ENCODE data around the gene ULK1.

ULK1 gene

DNA sequence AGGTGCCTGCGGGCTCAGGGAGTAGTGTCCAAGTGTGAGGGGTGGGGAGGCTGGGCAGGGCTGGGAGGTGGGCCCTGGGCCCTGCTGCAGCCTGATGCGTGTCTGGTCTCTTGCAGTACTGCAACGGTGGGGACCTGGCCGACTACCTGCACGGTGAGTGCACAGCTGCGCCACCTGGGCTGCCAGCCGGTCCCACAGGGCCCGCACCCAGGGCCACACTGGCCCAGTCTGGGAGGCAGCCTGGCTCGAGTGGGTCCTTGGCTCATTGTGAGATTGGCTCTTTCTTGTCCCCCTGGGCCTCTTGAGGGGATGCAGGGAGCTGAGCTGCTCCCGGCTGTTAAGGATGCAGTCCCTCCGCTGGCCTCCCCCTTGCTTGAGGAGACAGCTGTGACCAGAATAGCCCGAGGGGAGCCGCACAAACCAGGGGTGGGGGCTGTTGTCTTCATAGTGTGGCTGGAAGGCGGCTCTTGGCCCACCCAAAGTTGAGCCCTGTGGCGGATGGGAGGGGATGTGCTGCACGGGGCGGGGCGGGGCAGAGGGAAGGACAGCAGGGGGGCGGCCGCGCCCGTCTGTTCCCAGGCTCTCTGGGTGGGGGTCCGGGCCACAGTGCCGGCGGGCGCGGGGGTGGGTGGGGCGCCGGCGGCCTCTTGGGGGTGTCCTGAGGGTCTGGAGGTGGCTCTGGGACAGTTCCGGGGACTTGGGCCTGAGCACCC is 13.1 kb downstream of the ULK1 start:
- DNase-seq (ENCODE audit: low read depth in 1 of 2, low spot score in 1 of 2): no peak

DNA sequence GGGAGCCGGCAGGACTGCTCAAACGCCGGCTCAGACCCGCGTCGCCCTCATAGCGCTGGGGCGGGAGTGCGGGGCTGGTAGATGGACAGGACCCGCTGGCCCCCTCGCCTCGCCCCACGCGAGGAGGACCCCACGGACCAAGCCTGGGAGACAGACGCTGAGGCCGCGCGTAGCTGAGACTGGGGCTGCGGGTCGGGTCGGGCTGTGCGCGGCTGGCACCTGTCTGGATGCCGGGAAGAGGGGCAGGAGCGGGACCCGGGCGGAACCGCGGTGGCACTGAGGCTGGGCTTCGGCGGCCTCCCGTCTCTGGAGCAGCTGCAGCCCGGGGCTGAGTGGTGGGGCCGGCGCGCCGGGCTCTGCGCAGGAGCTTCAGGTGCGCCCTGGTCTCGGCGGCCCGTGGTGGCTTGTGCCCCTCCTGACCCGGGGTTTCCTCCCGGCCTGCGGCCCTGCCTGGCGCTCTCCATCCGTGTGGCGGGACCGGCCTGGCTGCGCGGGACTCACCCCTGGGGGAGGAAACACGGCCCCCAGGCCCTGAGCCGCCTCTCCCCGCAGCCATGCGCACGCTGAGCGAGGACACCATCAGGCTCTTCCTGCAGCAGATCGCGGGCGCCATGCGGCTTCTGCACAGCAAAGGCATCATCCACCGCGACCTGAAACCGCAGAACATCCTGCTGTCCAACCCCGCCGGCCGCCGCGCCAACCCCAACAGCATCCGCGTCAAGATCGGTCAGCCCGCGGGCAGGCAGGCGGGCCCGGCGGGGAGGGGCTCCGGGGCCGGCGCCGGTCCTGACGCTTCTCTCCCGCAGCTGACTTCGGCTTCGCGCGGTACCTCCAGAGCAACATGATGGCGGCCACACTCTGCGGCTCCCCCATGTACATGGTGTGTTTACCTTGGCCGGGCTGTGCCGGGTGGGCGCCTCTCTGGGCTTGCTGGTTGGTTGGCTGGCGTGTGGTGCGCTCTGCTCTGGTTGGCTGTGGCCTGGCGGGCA is 14.0 kb downstream of the ULK1 start:
- no peak for DNase-seq (ENCODE audit: low read depth in 1 of 2, low spot score in 1 of 2)

DNA sequence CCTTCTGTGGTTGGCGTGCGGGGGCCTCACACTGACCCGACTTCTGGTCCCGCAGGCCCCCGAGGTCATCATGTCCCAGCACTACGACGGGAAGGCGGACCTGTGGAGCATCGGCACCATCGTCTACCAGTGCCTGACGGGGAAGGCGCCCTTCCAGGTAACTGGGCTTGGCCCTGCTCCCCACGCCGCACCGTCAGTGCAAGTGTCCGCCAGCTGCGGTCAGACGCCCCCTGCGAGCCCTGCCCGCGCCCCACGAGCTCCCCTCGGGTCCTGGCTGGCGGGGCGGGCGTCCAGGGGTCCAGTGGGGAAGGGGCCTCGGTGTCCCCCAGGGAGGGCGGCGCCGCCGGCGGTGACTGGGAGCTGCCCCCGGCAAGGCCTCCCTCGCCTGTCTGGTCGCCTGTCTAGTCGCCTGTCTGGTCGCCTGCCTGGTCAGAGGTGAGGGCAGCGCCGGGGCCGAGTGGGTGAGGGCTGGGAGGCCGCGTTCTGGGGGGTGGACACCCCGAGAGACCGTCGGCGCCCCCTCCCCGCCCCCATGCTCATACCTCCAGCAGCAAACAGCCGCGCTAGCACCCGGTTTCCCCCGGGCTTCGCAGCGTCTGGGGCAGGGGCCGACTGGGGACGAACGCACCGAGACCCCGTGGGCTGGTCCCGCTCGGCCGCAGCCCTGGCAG is 14.8 kb downstream of the ULK1 start:
- DNase-seq (ENCODE audit: low read depth in 1 of 2, low spot score in 1 of 2): no peak

DNA sequence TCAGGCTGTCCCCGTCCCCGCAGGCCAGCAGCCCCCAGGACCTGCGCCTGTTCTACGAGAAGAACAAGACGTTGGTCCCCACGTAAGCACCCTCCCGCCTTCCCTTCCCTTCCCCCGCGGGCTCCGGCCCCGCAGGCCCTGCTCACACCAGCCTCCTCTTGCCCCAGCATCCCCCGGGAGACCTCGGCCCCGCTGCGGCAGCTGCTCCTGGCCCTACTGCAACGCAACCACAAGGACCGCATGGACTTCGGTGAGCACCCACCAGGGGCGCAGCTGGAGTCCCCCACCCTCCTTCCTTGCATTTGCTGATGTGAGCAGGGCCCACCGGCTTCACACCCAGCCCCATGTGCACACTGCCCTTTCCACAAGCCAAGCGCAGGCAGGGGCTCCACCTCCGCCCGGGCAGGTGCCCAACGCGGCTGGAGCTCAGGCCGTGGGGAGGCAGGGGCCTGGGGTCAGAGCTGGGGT is 15.4 kb downstream of the ULK1 start:
- DNase-seq (ENCODE audit: low read depth in 1 of 2, low spot score in 1 of 2): no peak

DNA sequence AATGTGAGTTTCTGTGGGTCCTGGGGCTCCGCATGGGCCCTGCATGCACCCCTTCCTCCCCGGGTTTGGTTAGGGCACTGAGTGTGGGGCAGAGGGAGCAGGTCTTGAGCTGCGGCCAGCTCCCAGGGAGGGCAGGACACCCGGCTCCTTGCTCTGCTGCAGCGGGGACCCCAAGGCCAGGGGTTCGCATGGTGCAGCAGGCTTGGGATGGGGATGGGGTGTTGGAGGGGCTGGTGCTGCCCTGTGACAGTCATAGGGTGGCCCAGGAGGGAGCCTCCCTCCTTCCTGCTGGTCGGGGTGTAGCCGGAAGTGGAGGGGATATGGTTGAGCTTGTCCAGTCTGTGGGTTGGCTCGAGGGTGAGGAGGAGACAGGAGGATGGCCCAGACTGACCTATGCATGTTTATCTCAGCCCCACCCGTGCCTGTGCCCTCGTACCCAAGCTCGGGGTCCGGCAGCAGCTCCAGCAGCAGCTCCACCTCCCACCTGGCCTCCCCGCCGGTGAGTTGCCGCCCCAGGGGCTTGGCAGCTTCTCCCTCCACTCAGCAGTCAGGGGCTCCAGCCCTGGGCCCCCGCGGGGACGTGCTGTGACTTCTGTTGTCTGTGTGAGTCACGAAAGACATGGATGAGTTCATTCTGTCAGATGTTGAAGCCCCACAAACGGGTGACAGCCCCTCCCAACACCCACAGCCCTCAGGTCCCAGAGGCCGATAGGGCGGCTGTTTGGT is 16.0 kb downstream of the ULK1 start:
- no peak for DNase-seq (ENCODE audit: low read depth in 1 of 2, low spot score in 1 of 2)

DNA sequence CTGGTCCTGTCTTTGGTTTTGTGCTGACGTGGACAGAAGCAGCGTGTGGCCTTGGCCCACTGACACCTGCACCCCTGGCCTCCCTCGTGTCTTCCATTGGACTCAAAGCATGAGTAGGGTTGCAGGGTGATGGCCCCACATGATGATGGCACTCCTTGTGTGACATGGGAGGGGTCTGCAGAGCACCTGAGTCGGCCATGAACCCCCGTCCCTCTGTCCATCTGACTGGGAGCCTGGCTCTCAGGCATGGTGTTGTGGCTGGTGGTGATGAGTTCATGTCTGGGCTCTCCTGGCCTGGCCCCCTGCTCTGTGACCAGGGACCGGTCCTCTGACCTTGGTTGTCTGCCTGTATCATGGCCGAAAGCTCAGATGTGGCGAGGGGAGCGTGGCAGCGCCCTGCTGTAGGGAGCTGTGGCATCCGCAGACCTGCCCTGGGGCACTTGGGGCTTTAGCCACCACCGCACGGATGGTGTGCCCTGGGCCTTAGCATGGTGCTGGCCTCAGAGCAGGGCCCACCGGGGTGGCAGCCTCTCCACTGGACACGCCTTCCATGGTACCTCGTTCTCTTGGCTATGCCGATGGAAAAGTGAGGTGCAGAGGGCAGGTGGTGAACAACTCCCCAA is 16.7 kb downstream of the ULK1 start:
- DNase-seq (ENCODE audit: low read depth in 1 of 2, low spot score in 1 of 2): no peak

DNA sequence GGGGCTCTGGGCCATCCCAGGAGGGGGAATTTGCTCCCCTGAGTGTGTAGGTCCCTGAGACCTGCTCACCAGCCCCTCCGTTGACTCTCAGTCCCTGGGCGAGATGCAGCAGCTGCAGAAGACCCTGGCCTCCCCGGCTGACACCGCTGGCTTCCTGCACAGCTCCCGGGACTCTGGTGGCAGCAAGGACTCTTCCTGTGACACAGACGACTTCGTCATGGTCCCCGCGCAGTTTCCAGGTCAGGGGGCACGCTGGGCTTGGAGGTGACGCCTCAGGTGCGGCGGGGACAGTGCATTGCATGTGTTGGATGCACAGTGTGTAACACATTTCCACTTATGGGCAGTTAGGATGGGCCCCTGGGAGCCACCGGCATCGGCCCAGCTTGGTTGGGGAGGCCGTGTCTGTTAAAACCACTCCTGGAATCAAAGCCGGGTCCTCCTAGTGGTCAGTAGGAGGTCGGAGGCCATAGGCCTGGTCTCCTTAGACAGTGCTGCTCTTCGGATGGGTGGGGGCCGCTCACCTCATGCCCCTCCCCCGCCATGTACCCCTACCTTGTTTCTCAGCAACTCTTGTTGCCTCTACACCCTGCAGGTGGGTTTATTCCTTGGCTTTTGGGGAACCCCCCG is 17.5 kb downstream of the ULK1 start:
- no peak for DNase-seq (ENCODE audit: low read depth in 1 of 2, low spot score in 1 of 2)

DNA sequence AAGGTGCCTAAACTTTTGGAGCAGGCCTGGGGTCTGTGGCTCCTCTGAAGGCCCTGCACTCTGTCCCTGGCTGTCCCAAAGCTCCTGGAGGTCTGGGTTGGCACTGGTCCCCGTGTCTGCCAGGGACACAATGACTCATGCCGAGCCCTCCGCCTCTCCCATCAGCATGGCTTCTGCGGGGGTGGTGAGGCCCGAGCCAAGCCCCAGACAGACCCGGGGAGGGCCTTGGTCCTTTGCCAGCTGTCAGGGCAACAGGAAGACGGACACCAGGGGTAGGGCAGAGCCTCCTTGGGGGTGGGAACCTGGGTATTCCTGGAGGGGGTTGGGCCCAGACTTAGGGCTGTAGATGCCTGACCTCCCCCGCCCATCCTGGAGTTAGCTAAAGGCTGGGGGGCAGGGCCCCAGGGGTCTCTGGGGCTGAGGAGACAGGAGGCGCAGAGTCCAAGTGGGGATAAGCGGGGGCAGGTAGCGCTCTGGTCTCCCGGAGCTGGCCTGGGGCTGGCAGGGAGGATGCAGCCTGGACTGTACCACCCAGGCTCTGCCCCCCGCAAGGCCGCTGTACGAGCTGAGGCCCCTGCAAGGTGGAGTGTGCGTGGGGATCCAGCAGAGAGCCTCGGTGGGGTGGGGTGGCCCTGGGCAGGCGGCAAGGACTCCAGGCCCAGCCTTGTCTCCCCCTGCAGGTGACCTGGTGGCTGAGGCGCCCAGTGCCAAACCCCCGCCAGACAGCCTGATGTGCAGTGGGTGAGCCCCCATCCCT is 18.3 kb downstream of the ULK1 start:
- DNase-seq (ENCODE audit: low read depth in 1 of 2, low spot score in 1 of 2): no peak

DNA sequence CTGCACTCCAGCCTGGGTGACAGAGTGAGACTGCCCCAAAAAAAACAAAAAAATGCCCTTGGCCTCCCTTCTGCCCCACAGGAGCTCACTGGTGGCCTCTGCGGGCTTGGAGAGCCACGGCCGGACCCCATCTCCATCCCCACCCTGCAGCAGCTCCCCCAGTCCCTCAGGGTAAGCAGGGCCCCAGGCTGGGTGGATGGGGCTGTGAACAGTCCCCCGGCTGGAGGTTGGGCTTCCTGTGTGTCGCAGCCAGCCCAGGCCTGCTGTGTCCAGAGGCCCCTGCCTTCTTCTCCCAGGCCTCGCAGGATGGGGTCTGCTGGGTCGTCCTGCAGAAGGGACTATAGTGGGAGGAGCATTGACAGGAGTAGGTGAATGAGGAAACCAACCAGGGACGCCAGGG is 19.2 kb downstream of the ULK1 start:
- no peak for DNase-seq (ENCODE audit: low read depth in 1 of 2, low spot score in 1 of 2)

DNA sequence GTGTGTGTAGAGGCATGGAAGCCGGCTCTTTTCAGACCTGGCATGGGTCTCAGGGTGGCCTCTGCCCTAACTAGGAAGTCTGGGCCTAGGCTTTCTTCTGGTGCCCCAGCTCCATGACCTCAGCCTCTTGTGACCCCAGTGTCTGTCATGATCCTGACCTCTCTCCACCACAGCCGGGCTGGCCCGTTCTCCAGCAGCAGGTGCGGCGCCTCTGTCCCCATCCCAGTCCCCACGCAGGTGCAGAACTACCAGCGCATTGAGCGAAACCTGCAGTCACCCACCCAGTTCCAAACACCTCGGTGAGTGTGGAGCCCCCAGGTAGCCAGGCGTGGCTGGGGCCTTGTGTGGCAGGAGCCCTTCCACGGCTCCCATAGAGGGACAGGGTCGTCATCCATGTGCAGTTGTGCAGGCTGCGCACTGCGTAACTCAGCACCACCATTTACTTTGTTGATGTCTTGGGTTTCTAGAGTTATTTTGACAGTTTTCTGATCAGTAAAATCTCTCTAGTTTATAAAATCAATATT is 19.8 kb downstream of the ULK1 start:
- no peak for DNase-seq (ENCODE audit: low read depth in 1 of 2, low spot score in 1 of 2)

DNA sequence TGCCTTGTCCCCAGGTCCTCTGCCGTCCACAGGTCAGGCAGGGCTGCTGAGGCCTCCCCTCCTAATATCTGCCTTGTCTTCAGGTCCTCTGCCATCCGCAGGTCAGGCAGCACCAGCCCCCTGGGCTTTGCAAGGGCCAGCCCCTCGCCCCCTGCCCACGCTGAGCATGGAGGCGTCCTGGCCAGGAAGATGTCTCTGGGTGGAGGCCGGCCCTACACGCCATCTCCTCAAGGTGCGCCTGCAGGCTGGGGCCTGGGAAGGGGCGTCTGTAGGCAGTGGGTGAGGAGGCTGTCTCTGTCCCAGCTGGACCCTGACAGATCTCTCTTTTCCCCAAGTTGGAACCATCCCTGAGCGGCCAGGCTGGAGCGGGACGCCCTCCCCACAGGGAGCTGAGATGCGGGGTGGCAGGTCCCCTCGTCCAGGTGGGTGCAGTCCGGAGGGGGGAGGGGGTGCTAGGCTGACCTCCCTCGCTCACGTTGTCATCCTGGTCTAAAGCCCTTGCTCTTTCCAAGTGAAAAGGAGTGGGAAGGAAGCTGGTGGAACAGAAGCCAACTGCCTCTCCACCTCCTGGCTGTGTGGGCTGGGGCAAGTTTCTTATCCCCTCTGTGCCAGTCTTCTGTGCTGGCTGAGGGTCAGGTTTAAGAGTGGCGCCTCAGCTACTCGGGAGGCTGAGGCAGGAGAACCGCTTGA is 20.7 kb downstream of the ULK1 start:
- DNase-seq (ENCODE audit: low read depth in 1 of 2, low spot score in 1 of 2): no peak

DNA sequence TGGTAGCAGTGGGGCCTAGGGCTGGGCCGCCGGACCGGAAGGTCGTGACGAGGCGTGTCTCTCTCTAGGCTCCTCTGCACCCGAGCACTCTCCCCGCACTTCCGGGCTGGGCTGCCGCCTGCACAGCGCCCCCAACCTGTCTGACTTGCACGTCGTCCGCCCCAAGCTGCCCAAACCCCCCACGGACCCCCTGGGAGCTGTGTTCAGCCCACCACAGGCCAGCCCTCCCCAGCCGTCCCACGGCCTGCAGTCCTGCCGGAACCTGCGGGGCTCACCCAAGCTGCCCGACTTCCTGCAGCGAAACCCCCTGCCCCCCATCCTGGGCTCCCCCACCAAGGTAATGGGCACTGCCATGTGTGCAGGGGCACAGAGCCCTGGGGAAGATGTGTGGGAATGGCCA is 21.4 kb downstream of the ULK1 start:
- no peak for DNase-seq (ENCODE audit: low read depth in 1 of 2, low spot score in 1 of 2)

DNA sequence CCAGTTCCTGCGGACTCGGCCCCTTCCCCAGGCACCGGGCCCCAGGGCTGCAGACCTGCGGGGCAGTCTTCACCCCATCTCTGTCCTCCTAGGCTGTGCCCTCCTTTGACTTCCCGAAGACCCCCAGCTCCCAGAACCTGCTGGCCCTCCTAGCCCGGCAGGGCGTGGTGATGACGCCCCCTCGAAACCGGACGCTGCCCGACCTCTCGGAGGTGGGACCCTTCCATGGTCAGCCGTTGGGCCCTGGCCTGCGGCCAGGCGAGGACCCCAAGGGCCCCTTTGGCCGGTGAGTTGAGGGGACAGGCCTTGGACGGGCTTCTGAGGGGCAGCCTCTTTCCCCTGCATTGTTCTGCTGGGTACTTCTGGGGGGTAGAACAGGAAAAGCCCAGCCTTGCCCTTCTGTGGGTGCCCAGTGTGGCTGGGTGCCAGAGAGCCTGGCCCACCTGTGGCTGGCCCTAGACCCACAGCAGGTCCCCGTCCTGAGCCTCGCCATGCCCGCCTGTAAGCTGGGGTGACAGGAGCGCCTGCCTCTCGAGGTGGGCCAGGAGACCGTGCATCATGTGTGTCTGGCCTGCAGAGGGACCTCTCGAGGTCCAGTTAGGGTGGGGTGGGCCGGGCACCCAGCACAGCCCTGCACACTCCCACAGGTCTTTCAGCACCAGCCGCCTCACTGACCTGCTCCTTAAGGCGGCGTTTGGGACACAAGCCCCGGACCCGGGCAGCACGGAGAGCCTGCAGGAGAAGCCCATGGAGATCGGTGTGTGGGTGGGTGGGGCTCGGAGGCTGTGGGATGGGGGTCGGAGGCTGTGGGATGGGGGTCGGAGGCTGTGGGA is 22.1 kb downstream of the ULK1 start:
- no peak for DNase-seq (ENCODE audit: low read depth in 1 of 2, low spot score in 1 of 2)

DNA sequence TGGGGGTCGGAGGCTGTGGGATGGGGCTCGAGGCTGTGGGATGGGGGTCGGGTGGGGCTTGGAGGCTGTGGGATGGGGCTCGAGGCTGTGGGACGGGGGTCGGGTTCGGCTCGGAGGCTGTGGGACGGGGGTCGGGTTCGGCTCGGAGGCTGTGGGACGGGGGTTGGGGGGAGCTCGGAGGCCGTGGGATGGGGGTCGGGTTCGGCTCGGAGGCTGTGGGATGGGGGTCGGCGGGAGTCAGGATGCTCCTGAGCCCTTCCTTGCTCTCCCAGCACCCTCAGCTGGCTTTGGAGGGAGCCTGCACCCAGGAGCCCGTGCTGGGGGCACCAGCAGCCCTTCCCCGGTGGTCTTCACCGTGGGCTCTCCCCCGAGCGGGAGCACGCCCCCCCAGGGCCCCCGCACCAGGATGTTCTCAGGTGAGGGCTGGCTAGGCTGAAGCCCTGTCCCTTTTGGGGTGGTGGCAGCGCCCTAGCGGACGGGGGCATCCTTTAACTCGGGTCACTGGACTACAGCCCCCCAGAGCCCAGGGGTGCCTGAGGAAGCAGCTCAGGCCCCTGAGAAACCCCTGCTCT is 22.8 kb downstream of the ULK1 start:
- no peak for DNase-seq (ENCODE audit: low read depth in 1 of 2, low spot score in 1 of 2)

DNA sequence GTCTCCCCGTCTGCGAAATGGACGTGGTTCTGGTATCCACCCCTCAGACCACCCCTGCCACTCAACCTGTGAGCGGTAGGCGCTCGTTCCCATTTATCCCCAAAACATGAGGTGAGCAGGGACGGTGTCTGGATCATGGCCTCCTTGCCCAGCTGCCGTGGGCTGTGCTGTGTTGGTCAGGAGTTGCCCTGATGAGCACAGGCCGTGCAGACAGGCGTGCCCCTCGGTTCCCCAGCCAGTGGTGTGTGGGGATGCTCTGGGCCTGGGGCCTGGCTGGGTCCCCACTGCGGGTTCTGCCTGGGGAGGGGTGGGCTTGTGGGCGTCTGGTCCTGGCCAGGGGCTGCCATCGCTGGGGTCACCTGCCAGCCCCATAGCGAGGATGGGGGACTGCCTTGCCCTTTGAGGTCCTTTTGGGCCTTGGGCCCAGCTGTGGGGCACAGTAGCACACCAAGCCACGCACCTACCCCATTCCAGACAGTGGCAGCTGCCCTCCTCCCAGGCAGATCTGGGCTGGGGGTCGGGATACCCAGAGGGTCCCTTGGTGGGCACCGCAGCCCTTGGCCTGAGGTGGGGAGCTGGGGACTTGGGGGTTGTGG is 23.4 kb downstream of the ULK1 start:
- DNase-seq (ENCODE audit: low read depth in 1 of 2, low spot score in 1 of 2): no peak

DNA sequence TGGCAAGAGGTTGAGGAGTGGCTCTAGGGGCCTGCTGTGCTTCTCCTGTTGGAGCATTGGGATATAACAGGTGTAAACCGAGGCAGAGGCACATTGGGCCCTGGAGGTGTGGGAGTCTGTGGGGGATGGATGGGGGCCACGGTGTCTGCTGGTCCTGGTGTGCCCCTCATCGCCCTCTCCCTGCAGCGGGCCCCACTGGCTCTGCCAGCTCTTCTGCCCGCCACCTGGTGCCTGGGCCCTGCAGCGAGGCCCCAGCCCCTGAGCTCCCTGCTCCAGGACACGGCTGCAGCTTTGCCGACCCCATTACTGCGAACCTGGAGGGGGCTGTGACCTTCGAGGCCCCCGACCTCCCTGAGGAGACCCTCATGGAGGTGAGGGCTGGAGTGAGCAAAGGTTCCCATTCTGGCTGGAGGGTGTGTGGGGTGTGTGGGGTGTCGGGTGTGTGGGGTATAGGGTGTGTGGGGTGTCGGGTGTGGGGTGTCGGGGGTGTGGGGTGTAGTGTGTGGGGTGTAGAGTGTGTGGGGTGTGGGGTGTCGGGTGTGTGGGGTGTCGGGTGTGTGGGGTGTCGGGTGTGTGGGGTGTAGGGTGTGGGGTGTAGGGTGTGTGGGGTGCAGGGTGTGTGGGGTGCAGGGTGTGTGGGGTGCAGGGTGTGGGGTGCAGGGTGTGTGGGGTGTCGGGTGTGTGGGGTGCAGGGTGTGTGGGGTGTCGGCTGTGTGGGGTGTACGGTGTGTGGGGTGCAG is 24.1 kb downstream of the ULK1 start:
- DNase-seq (ENCODE audit: low read depth in 1 of 2, low spot score in 1 of 2): no peak

DNA sequence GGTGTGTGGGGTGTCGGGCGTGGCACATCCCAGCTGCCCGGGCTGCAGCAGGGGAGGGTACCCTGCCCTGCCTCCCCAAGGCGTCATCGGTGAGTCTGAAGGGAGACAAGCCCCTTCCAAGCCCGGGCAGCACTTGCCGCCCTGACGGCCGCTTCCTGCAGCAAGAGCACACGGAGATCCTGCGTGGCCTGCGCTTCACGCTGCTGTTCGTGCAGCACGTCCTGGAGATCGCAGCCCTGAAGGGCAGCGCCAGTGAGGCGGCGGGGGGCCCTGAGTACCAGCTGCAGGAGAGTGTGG is 24.6 kb downstream of the ULK1 start:
- DNase-seq (ENCODE audit: low read depth in 1 of 2, low spot score in 1 of 2): no peak

Measured in stimulated activated CD4-positive, alpha-beta T cell treated with anti-CD3 and anti-CD28 coated beads, Interleukin-15, amount 100 ng/mL, for 1 hour (primary cell).